Eye (tissue), 1 donor: ENCODE data around the gene DTNB.
"Not testable (repeated sequence)": the region's sequence is repeated elsewhere in the genome, so short reads cannot be mapped to it uniquely, and the experiment has no call there.

Experiments
- DNase-seq: peaks from one replicate; pipeline ENCODE4 v3.0.0-alpha.2; 2015

Gene DTNB

DNA sequence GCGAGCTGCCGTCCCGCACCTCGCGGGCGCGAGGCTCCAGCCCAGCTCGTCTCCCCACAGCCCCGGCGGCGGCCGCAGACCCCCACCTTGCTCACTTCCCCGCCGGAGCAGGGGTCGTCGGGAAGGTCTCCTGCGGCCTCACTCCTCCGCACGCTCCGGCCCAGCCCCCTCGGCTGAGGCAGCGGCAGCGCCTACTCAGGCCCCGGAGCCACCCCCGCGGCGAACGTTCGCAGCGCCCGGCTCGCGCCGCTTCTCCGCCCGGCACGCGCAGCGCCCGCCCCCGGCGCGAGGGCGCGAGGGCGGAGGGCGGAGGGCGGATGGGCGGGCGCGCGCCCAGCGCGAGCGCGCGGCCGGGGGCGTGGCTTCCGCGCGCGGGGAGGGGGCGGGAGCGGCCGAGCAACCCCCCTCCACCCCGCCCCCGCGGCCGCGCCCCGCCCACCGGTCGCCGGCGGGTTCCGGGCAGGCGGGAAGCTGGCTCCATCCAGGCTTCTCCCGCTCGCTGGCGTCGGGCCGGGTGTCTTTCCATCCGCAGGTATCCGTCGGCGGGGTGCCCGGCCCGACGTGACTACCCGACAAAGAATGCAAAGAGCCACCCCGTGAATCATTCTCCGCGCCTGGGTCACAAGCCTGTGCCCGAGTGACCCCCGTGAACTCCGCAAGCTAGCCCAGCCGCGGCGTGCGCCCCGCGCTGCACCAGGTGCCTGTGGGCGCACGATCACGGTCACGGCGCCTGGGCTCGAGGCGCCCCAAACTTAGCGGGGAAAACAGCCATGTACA lies at the start of gene DTNB:
DTNB (minus strand) TSS at position 278 of the 777 bp plus-strand sequence. CDS start 20,917 bp downstream, outside the sequence.
- peak; percentile 89 for DNase-seq

DNA sequence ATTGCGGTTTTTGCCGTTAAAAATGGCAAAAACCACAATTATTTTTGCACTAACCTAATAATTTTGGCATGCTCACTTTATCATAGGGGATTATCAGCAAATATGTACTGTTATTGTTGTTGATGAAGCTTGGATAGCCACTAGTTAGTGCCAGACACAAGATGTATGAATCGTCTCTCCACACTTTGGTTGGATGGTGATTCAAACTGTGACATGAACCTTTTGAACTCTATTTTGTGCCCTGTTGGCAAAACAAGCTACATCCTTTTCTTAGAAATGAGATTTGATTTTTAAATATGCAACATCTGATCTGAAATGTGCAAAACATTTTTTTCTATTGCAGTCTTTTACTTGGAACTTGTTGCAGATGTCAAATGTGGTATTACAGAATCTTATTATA lies 48.8 kb upstream of the DTNB start:
- DNase-seq = peak; percentile 8

DNA sequence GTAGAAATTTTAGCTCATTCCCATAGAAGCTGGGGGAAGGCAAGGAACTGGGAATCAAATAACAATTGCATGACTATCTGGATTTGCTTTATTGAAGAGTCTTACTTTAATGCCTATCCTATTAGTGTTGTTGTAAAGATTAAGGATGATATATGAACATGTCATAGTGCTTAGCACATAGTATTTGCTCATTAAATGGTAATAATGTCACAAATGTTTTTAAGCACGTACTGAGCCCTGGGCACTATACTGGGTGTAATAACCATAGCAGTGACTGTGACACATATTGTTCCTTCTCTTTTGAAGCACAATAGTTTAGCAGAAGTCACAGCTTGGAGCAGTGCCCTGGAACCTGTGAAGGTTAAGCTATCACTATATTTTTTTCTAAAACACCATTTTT lies 47.2 kb upstream of the DTNB start:
- DNase-seq = no peak

DNA sequence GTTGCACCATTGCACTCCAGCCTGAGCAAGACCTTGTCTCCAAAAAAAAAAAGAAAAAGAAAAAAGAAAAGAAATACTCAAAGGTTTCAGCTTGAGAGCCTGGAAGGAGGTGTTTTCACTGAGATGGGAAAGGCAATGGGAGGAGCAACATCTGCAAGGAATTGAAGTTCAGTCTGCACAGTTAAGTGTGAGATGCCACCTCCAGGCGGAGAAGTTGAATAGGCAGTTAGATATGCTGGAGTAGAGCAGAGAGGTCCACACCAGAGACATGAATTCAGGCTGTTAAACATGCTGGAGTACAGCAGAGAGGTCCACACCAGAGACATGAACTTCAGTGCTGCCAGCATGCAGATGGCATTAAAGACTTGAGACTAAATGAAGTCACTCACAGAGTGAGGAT lies 41.4 kb upstream of the DTNB start:
- no peak for DNase-seq

DNA sequence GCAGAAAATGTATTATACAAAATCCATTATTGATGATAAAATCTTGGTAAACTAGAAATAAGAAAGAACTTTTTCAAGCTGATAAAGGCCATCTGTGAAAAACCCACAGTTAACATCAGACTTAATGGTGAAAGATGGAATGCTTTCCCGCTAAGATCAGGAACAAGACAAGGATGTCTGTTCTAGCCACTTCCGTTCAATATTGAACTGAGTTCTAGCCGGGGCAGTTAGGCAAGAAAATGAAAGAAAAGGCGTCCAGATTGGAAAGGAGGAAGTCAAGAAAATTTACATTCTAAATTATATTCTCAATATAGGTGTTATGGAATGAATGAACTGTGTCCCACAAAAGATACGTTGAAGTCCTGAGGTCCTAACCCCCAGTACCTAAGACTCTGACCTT lies 39.1 kb upstream of the DTNB start:
- no peak for DNase-seq

DNA sequence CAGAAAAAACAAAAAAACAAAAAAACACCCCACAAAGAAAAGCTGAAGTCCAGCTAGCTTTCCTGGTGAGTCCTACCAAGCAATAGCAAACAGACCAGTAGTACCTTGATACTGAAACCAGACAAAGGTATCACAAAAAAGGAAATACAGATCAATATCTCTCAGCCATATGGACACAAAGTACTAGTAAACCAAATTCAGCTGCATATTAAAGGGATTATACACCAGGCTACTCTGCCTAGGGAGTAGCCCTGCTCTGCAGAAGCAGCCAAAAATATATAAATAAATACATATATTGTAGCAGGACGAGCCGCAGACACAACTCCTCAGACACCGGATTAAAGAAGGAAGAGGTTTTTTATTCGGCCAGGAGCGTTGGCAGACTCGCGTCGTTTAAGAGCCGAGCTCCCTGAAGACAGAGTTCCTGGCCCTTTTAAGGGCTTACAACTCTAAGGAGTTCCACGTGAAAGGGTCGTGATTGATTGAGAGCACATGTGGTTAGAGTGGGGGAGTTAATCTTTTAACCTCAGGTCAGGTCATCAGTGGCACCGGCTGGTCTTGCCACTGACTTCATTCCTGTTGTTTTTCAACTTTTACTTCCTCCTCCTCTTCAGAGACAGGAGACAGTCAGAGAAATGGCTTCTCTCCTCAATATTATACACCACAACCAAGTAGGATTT lies 38.4 kb upstream of the DTNB start:
- peak; percentile 25 for DNase-seq

DNA sequence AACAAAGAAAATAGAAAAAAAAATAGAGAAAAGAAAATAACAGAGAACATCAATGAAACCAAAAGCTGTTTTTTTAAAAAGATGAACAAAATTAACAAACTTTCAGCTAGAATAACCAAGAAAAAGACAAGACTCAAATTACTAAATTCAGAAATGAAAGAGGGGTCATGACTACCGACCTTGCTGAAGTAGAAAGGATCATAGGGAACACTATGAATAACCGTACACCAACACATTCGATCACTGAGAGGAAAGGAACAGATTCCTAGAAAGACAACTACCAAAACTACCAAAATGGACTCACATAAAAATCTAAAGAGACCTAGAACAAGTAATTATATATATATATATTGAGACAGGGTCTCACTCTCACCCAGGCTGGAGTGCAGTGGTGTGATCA lies 37.4 kb upstream of the DTNB start:
- DNase-seq = no peak

DNA sequence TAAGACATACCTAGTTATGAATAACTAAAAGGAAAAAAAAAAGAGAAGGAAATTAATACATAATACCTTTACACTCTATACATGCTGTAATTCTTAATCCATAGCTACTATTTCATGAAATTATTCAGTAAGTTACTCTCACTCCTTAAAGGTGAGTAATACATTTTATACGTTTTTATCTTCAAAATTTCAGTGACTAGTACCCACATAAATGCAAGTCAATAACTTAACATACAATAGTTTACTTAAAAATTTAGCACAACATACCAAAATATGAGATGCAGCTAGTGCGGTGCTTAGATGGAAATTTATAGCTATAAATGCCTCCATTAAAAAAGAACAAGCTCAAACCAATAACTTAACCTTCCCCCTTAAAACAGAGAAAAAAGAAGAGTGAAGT lies 36.0 kb upstream of the DTNB start:
- DNase-seq = no peak

DNA sequence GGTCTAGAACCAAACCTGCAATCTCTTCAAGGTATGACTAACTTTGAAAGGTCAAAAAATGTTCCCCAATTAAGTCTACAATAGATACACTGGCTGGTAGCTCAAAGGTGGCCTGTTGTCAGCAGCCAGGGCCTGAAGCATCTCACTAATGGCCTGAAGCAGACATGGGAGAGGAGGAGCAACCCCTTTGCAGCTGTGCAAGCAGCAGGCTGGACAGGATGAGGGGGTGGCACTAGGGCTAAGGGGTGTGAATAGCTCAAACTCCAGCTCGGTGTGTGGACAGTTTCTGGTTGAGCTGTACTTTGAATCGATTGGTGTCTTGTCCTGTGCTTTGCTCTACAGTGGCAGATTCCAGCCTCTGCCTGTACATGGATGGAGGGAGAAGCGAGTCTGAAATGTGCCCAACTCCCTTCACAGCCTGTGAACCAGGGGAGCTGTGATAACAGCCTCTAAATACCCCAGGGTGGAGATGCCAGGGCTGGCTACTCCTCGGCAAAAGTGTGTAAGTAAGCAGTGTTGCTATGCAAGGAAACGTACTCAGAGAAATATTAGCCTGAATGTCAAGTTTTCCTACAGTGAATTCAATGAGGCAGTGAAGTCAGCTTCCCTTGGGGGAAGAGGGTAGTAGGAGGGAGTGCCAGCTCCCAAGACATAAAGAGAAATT lies 34.7 kb upstream of the DTNB start:
- no peak for DNase-seq

DNA sequence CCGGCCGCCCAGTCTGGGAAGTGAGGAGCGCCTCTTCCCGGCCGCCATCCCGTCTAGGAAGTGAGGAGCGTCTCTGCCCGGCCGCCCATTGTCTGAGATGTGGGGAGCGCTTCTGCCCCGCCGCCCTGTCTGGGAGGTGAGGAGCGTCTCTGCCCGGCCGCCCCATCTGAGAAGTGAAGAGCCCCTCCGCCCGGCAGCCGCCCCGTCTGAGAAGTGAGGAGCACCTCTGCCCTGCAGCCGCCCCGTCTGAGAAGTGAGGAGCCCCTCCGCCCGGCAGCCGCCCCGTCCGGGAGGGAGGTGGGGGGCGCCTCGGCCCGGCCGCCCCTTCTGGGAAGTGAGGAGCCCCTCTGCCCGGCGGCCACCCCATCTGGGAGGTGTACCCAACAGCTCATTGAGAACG lies 32.2 kb upstream of the DTNB start:
- not testable (repeated sequence) for DNase-seq

DNA sequence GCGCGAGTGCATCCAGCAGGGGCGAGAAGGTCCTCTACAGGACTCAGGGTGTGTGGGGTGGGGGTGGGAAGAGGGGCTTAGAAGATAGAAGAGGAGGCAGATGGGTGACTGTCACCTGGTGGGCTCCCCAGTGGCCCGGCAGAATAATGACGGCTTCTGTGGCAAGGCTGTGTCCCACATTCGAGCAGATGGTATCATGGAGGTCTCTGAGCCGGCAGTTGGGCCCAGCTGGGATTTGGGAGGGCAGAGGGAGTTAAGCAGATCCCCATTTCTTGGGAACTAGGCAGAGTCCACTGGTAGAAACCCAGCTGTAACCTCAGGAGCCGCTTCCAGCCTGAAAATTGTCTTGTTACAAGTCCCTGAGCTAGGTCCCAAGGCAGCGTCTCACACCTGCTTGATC lies 28.4 kb upstream of the DTNB start:
- no peak for DNase-seq

DNA sequence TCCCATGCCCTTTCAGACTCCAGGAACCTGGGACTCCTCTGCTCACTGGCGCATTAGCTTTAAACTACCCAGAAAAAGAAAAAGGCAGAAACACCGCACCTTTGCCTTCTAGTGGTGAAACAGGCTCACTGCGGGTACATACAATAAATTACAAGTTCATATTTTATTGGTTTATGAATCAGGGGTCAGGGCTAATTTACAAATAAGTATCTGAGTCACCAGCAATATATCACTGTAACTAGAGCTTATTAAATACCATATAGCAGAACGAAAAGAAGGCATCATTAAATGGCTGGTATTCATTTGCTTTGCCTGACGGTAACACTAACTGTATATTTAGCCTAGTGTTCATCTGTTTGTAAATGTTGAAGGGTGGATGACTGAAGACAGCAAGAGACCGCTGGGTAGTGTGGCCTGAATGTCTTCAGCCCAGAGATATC lies 26.9 kb upstream of the DTNB start:
- DNase-seq = peak; percentile 48

DNA sequence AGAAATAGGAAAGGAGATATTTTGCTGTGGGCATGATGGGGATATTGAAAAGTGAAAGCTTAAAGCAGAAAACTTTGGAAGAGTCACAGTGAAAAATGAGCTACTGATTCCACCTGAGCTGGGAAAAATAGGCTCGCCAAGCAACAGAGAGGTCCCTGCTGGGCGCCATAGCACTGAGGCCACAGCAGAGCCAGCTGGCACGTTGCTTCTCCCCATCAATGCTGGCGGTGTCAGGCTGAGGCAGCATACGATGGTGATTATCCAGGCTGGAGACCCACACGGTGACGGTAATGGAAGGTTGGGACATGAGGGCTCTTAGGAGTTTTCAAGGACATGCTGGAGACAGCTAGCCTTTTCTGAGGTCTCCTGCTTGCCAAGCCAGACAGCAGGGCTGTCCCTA lies 25.8 kb upstream of the DTNB start:
- DNase-seq = no peak

DNA sequence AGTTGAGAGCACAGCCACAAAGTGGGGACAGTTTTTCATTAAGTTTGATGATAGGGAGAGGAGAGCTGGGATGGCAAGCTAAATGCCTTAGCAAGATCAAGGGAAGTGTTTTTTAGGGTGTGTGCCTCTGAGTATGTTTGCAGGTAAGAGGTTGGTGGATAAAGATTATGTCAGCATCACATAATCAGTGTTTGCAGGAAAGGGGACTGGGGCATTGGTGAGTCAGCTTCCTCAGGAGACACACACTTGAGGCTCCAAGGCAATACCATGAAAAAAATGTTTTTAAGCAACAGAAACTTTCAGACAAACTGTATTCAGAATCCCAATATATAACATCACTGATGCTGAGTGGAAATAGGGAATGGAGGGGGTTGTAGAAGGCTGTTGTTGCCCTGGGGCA lies 25.4 kb upstream of the DTNB start:
- DNase-seq = no peak

DNA sequence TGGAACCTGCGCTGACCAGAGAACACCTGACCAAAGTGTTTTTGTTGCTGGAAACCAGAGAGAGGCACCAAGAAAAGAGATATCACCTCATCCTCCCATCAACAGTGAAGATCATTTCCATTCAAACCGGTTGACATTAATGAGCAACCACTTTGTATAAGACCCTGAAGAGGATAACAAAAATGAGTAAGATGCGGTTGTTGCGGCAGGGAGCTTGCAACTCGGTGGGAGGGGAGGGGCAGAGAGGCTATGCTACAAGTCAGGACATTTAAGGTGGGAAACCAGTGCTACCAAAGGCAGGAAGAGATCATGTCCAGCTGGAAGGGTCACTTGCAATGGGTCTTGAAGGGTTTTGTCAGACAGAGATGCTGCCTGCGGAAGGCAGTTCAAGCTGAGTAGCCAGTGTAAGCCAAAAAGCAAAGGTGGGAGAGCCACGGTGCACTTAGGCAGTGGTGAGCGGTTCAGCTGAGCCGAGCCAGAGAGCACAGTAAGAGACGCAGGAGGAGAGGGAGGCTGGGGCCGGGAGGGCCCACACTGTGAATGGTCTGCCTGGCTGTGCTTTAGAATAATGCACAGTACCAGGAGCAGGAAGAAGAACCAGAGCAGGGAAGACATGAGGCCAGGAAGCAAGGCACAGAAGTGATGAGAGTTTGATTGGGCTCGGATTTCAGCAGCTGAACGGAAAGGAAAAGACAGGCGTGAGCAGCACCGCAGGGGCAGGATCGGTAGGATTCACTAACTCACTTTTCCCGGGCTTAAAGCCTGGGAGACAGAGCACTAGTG lies 24.4 kb upstream of the DTNB start:
- DNase-seq = peak; percentile 50

DNA sequence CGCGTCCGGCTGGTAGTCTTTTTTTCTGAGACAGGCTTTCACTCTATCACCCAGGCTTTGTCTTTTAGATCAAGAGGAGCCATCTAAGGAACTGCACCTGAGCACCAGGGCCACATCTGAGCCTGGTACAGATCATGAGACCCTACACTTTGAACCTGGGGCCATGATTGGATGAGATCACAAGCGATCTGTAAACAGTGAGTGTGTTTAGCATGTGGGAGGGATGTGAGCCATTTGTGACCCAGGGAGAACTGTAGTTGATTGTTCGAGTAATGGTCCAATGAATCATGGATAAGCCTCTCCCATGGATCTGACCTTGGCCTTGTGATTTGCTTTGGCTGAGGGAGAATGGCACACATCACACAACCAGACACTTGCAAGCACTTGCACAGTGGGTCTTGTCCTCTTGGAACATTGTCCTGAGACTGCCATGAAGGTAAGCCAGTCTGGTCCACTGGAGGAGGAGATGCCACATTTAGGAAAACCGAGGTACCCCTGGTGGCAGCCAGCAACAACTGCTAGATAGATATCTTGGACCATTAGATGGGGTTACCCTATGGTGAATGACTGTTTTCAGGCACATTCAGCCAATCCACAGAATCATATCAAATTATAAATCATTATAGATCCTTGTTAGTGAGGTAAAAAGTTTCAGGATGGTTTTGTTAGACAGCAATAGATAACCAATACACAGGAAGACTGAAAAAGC lies 19.5 kb upstream of the DTNB start:
- no peak for DNase-seq

DNA sequence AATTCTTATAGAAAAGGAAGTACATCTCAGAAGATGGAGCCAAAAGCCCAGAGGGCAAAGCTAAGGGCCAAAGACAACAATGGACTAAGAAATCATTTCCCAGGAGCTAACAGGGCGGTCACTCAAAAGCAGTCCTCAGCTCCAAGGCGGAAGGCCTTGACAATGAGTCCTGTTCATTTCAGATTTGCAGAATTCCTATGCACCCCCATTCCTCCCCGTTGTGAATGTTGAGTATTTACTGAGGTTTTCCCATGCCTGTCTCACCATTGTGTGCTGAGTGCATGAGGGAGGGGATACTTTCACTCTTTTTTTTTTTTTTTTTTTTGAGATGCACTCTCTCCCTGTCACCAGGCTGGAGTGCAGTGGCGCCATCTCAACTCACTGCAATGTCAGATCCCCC lies 18.8 kb upstream of the DTNB start:
- DNase-seq = peak; percentile 20

DNA sequence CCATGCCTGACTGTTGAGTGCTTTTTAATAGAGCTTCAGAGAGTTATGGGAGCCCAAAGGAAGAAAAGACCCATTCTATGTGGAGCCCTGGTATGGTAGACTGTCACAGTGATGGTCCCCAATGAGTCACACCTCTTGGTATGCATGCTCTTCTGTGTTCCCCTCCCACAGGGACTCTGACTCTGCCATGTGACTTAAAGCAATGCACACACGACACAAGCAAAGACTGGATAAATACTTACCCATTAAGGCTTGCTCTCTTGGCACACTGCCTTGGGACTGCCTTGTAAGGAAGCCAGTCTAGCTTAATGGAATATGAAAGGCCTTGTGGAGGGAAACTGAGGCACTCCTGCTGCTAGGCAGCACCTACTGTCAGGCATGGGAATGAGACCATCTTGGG lies 16.7 kb upstream of the DTNB start:
- DNase-seq = no peak

DNA sequence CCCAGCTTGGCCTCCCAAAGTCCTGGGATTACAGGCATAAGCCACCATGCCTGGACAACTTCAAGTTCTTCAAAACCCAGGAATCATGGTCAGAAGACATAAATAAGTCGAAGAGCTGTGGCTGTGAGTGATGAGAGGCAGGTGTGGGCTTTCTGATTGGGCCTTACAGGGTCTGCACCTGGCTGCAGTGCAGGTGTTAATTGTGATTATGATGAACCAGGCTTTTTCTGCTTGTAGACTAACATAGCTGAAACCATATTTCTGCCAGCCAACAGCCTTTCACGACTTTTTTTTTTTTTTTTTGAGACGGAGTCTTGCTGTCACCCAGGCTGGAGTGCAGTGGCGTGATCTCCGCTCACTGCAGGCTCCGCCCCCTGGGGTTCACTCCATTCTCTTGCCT lies 14.9 kb upstream of the DTNB start:
- no peak for DNase-seq

DNA sequence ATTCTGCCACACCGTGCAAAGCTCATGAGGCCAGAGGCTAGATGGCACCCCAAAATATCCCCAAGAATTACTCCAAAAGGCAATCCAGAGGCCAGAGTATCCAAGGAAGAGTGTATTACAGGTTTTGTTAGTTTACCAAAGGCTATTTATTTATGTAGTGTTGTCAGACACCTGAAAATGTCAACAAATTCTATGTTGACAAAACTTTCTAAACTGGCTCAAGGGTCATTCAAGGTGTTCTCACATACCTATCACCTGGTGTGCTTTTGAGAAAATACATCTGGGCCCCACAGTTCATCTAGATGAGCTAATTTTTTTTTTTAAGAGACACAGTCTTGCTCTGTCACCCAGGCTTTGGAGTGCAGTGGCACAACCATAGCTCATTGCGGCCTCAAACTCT lies 12.4 kb upstream of the DTNB start:
- no peak for DNase-seq

DNA sequence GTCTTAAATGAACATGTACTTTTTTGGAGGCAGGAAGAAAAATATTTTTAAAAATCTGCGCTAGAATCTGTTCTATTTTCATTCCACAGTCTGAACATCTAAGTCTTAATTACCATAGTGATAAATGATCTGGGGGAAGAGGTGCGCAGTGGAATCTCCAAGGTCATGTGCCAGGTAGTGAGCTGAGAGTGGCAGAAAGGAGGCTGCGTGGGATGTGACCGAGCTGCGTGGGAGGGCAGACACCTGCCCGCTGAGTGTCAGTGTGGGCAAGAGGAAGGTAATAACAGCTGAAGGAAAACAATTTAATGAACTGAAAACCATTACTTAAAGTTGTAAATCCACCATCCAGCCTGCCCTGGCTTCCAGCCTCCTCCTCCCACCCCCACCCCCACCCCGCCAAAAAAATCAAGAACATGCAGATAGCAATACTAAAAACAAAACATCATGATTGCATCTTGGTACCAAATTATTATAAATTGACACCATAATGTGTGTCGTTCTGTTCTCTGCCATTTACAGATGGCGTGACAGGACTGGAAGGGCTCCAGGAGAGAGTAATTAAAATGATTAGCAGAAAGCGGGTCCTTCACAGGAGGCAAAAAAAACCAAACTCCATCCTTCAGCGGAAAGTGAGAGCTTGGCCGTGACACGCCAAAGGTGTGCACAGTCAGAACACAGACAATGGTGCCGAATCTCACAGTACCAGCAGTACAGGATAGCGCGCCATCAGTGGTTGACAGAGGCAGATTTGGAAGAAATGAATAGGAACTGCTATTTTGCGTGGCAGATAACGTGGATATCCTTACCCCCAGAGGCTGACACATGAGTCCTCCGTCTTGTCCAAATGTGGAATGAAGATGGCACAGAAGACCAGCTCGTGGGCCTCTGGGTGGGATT lies 11.4 kb upstream of the DTNB start:
- no peak for DNase-seq

DNA sequence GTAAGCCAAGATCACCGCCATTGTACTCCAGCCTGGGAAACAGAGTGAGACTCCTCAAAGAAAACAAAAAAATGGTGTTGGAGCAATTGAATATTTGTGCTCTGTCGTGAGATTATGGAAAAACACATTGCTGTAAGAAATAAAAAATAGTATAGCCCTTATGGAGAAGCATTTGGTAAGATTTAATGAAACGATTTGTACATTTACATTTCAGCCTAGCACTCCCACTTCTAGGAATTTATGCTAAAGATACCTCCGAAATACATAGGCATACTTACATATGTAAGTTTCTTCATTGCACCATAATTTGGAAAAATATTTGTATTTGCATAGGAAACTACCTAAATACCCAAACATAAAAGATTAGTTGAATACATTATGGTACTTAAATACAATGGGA lies 8.7 kb upstream of the DTNB start:
- DNase-seq = no peak
